ENCODE results near the gene ALX4. TPM values are rescaled to one million over a fixed set of nuclear protein-coding genes. Genes with fewer than 3 reads are reported as not detected.

The ALX4 gene
- total RNA-seq, 1 donor from 2014 or later = not detected

- intact Hi-C loops (cut with DNase I) = no loop called here
- no peak for TF ChIP-seq CTCF (IDR thresholded peaks at IDR 0.05)
- Histone ChIP-seq H3K27me3 (ENCODE audit: low read depth) (peaks cover 70% of the 10 kb centered on the region), H3K9me3 (no peaks in the 10 kb centered on the region), H3K4me1 (no peaks in the 10 kb centered on the region), H3K36me3 (no peaks in the 10 kb centered on the region), H3K27ac (no peak overlapping the region), H3K4me3 (no peak overlapping the region)
- DNase-seq = no peak
- ATAC-seq = no peak
Observed at GRCh38 chr11:44338026-44338425, 28.1 kb upstream of the ALX4 start.

GRCh38 chr11:44335919-44336318 lies 26.0 kb upstream of the ALX4 start:
- DNase-seq (no peak), ATAC-seq (no peak)
- Histone ChIP-seq H3K27me3 (ENCODE audit: low read depth) (peaks cover 67% of the 10 kb centered on the region), H3K4me3 (no peak overlapping the region), H3K9me3 (no peaks in the 10 kb centered on the region), H3K27ac (no peak overlapping the region), H3K36me3 (no peaks in the 10 kb centered on the region), H3K4me1 (no peaks in the 10 kb centered on the region)
- no peak for TF ChIP-seq CTCF (IDR thresholded peaks at IDR 0.05)
- intact Hi-C loops (cut with DNase I) = no loop called here

- Histone ChIP-seq H3K4me1 (no peaks in the 10 kb centered on the region), H3K9me3 (no peaks in the 10 kb centered on the region), H3K4me3 (no peak overlapping the region), H3K27me3 (ENCODE audit: low read depth) (peaks cover 66% of the 10 kb centered on the region), H3K36me3 (no peaks in the 10 kb centered on the region), H3K27ac (no peak overlapping the region)
- TF ChIP-seq CTCF (IDR thresholded peaks at IDR 0.05) = no peak
- DNase-seq = no peak
- no peak for ATAC-seq
- intact Hi-C loops (cut with DNase I) = no loop called here
Observed at GRCh38 chr11:44335052-44335760, 25.3 kb upstream of the ALX4 start.

GRCh38 chr11:44334356-44335004 lies 24.5 kb upstream of the ALX4 start:
- Histone ChIP-seq H3K27me3 (ENCODE audit: low read depth) (peaks cover 69% of the 10 kb centered on the region), H3K4me3 (no peak overlapping the region)
- ATAC-seq = no peak

More at GRCh38 chr11:44334356-44335004, 24.5 kb upstream of the ALX4 start:
- TF ChIP-seq CTCF (IDR thresholded peaks at IDR 0.05) = no peak
- H3K9me3 ChIP-seq = no peaks in the 10 kb centered on the region
- no peak overlapping the region for H3K27ac ChIP-seq
- H3K36me3 ChIP-seq = no peaks in the 10 kb centered on the region
- H3K4me1 ChIP-seq = no peaks in the 10 kb centered on the region
- intact Hi-C loops (cut with DNase I) = no loop called here
- no peak for DNase-seq
